Large intestine (tissue), 3 donors: Measurements from ENCODE around the gene SPIN2B. TPM values are rescaled to one million over a fixed set of nuclear protein-coding genes. Genes with fewer than 3 reads are reported as not detected.

Experiments used
- DNase-seq, 2 donors: peaks; one replicate each; pipeline versions ENCODE4 v3.0.0 to v3.0.0-alpha.2; 2013
- H3K27ac ChIP-seq: one replicate; pipeline ENCODE4 v1.5.1; 2013; ENCODE audit warnings: low read length
- H3K27me3 ChIP-seq: 2 replicates; pipeline ENCODE4 v1.6.1; 2013; ENCODE audit warnings: low read length; ENCODE audit not compliant: control insufficient read depth, insufficient read depth
- H3K36me3 ChIP-seq: 2 replicates; pipeline ENCODE4 v1.6.1; 2013; ENCODE audit warnings: low read length; ENCODE audit not compliant: control insufficient read depth, insufficient read depth
- H3K4me1 ChIP-seq: one replicate; pipeline ENCODE4 v1.6.1; 2013; ENCODE audit warnings: low read length; ENCODE audit not compliant: control insufficient read depth, insufficient read depth
- H3K4me3 ChIP-seq: one replicate; pipeline ENCODE4 v1.5.1; 2013; ENCODE audit warnings: low read length
- H3K9me3 ChIP-seq: one replicate; pipeline ENCODE4 v1.6.1; 2013; ENCODE audit warnings: mild to moderate bottlenecking, low read depth, low read length, moderate library complexity; ENCODE audit not compliant: control insufficient read depth
- WGBS: methylation state at CpG from one replicate; pipeline ENCODE4 v1.1.5; 2013; ENCODE audit warnings: low lambda C conversion rate; ENCODE audit not compliant: insufficient coverage; 5-methylcytosine and 5-hydroxymethylcytosine counted together
- polyA plus RNA-seq: library from polyadenylated mRNA; unstranded; fragments of 120-200 nt; gene quantifications from one replicate; pipeline ENCODE4 v1.2.1, GENCODE V29; 2013

SPIN2B gene
- polyA plus RNA-seq, 1 donor, result 12.3 TPM

GRCh38 chrX:57083143-57083542 lies 38.2 kb downstream of the SPIN2B start:
- Histone ChIP-seq H3K36me3 (no peaks in the 10 kb centered on the region), H3K4me3 (no peak overlapping the region), H3K9me3 (no peaks in the 10 kb centered on the region), H3K27ac (no peak overlapping the region), H3K4me1 (no peaks in the 10 kb centered on the region), H3K27me3 (no peaks in the 10 kb centered on the region)
- DNase-seq, result no peak
- no CpG with 5 or more reads among the region's 7 CpGs for WGBS

- no peak for DNase-seq
- no CpG with 5 or more reads among the region's 4 CpGs for WGBS
- no peak overlapping the region for H3K27ac ChIP-seq
These were observed 46.9 kb downstream of the SPIN2B start for GRCh38 chrX:57074458-57074857.

GRCh38 chrX:57070185-57070984 lies 51.0 kb downstream of the SPIN2B start:
- Histone ChIP-seq H3K4me1 (no peaks in the 10 kb centered on the region), H3K27me3 (no peaks in the 10 kb centered on the region), H3K4me3 (no peak overlapping the region), H3K36me3 (no peaks in the 10 kb centered on the region), H3K9me3 (no peaks in the 10 kb centered on the region), H3K27ac (no peak overlapping the region)
- DNase-seq, result no peak
- no CpG with 5 or more reads among the region's 32 CpGs for WGBS

More at GRCh38 chrX:57074458-57074857, 46.9 kb downstream of the SPIN2B start:
- H3K9me3 ChIP-seq, result no peaks in the 10 kb centered on the region
- H3K4me3 ChIP-seq, result no peak overlapping the region
- H3K4me1 ChIP-seq, result no peaks in the 10 kb centered on the region
- no peaks in the 10 kb centered on the region for H3K27me3 ChIP-seq
- H3K36me3 ChIP-seq, result no peaks in the 10 kb centered on the region

Other genes starting within 250 kb of the SPIN2B start
- 21.0 TPM for gene SPIN3, start 126.0 kb downstream of the SPIN2B start, polyA plus RNA-seq
- gene SPIN2A, start 15.8 kb upstream of the SPIN2B start, polyA plus RNA-seq, result 2.1 TPM
- 10.6 TPM for gene FAAH2, start 165.2 kb upstream of the SPIN2B start, polyA plus RNA-seq